K562 (cell line): ENCODE data around the gene JPH4. TPM values are rescaled to one million over a fixed set of nuclear protein-coding genes. Genes with fewer than 3 reads are reported as not detected.

Experiments
- ATAC-seq: fragments of 200-7000 bp; cut with Tn5 transposase; 3 replicates; pipeline ENCODE4 v1.9.1; 2020; ENCODE audit warnings: moderate library complexity
- BruUV-seq: library from RNA; stranded (reverse); fragments of 400-500 nt; replicated peaks from 2 replicates; lab custom pipeline; 2021; lab: Mats Ljungman, UMichigan
- CTCF ChIA-PET: fragments of 300-600 bp; formaldehyde crosslinking; extraction: SDS; loops from one replicate; lab custom pipeline; 2021; ENCODE audit warnings: low intra/inter-chr PET ratio; lab: Yijun Ruan, JAX
- POLR2A ChIA-PET: fragments of 300-600, 350-650 bp; sonication (Branson Sonifier 250); formaldehyde crosslinking; extraction: SDS; loops from one replicate; lab custom pipeline; 2021; ENCODE audit warnings: antibody characterized with exemption, inconsistent platforms; lab: Yijun Ruan, JAX
- DNase-seq, 4 experiments: peaks; one replicate each; pipeline versions ENCODE4 v3.0.0 to v3.0.0-alpha.2; 2011 to 2018; ENCODE audit warnings: low spot score in 3 of 4, mixed read lengths in 3 of 4; ENCODE audit errors: extremely low read depth in 1 of 4
- FAIRE-seq: peaks from 2 replicates; lab custom pipeline; 2011; peaks lifted over from hg19 to GRCh38; lab: Jason Lieb, UNC
- H2AFZ ChIP-seq: 2 replicates; pipeline ENCODE4 v1.6.0; 2011; ENCODE audit warnings: low read depth, low read length, control low read depth, inconsistent platforms
- H3K27ac ChIP-seq: fragments of 200-600 bp; 3 replicates; pipeline ENCODE4 v1.8.0; 2011; ENCODE audit warnings: low read depth, mild to moderate bottlenecking, control low read depth, inconsistent platforms, low read length, moderate library complexity, mixed read lengths; ENCODE audit errors: extremely low read depth
- H3K27me3 ChIP-seq, 2 experiments: fragments of 300-600 bp in 1 of 2; 2 replicates in 1 of 2; 3 replicates in 1 of 2; pipeline versions ENCODE4 v1.6.0 to v1.8.0; 2011; ENCODE audit warnings: inconsistent platforms in 2 of 2, low read length in 2 of 2, mild to moderate bottlenecking in 1 of 2, mixed read lengths in 1 of 2, moderate library complexity in 1 of 2; ENCODE audit not compliant: control insufficient read depth in 2 of 2, insufficient read depth in 2 of 2
- H3K36me3 ChIP-seq: fragments of 300-600 bp; 3 replicates; pipeline ENCODE4 v1.8.0; 2011; ENCODE audit warnings: mild to moderate bottlenecking, low read length, inconsistent platforms; ENCODE audit not compliant: control insufficient read depth, insufficient read depth
- H3K4me1 ChIP-seq, 2 experiments: fragments of 200-600 bp in 1 of 2; replicated peaks in 1 of 2; 2 replicates in 1 of 2; 3 replicates in 1 of 2; pipeline versions ENCODE4 v1.5.1 to v1.8.0; 2011; ENCODE audit warnings: inconsistent platforms in 2 of 2, low read length in 2 of 2, mild to moderate bottlenecking in 1 of 2, mixed read lengths in 1 of 2, moderate library complexity in 1 of 2; ENCODE audit not compliant: control insufficient read depth in 2 of 2, insufficient read depth in 2 of 2
- H3K4me2 ChIP-seq: 2 replicates; pipeline ENCODE4 v1.6.1; 2011; ENCODE audit warnings: low read length, control low read depth, inconsistent platforms, mixed read lengths; ENCODE audit not compliant: insufficient read depth
- H3K4me3 ChIP-seq: fragments of 200-600 bp; sonication (generic), shearing (Covaris generic); 2 replicates; pipeline ENCODE4 v1.5.1; 2016; ENCODE audit warnings: control low read depth, inconsistent platforms
- H3K79me2 ChIP-seq: fragments of 200-600 bp; 3 replicates; pipeline ENCODE4 v1.8.0; 2011; ENCODE audit warnings: low read length, inconsistent platforms; ENCODE audit not compliant: control insufficient read depth, insufficient read depth
- H3K9ac ChIP-seq, 2 experiments: 2 replicates each; pipeline versions ENCODE4 v1.6.0 to v1.6.1; 2011; ENCODE audit warnings: low read depth in 2 of 2, low read length in 2 of 2, control low read depth in 1 of 2, inconsistent platforms in 1 of 2, mild to moderate bottlenecking in 1 of 2, mixed read lengths in 1 of 2; ENCODE audit not compliant: insufficient read depth in 1 of 2
- H3K9me1 ChIP-seq: one replicate; pipeline ENCODE4 v1.6.0; 2011; ENCODE audit warnings: inconsistent platforms, mild to moderate bottlenecking, low read length, moderate library complexity; ENCODE audit not compliant: control insufficient read depth, insufficient read depth
- H3K9me3 ChIP-seq: replicated peaks from 2 replicates; pipeline ENCODE4 v1.5.1; 2011; ENCODE audit warnings: low read depth, low read length, inconsistent platforms; ENCODE audit not compliant: control insufficient read depth, insufficient read depth
- H4K20me1 ChIP-seq: replicated peaks from 2 replicates; pipeline ENCODE4 v1.6.1; 2011; ENCODE audit warnings: low read length, inconsistent platforms, mixed read lengths; ENCODE audit not compliant: control insufficient read depth, insufficient read depth
- ATF1 ChIP-seq, 2 experiments: fragments of 450-650 bp in 1 of 2; IDR thresholded peaks; 2 replicates each; pipeline ENCODE4 v1.6.1; 2016; ENCODE audit warnings: missing compliant biosample characterization in 1 of 2, missing genetic modification characterization in 1 of 2
- ATF7 ChIP-seq: fragments of 450-650 bp; IDR thresholded peaks from 2 replicates; pipeline ENCODE4 v1.7.1; 2014; ENCODE audit warnings: mild to moderate bottlenecking, moderate library complexity
- CHAMP1 ChIP-seq: fragments of 450-650 bp; IDR thresholded peaks from 2 replicates; pipeline ENCODE4 v1.6.1; 2016; ENCODE audit warnings: mild to moderate bottlenecking
- CREB3L1 ChIP-seq: fragments of 450-650 bp; IDR thresholded peaks from 2 replicates; pipeline ENCODE4 v1.6.1; 2014; ENCODE audit warnings: low read depth, mild to moderate bottlenecking, moderate library complexity, borderline replicate concordance
- E4F1 ChIP-seq: fragments of 250-450 bp; sonication (Bioruptor Pico); IDR thresholded peaks from 2 replicates; pipeline ENCODE4 v1.5.0; 2021; ENCODE audit warnings: mild to moderate bottlenecking, borderline replicate concordance
- ELK3 ChIP-seq: fragments of 450-650 bp; formaldehyde crosslinking; IDR thresholded peaks from 2 replicates; pipeline ENCODE4 v1.4.0; 2020; ENCODE audit warnings: mild to moderate bottlenecking
- IFI16 ChIP-seq: fragments of 250-450 bp; sonication (Bioruptor Pico); IDR thresholded peaks from 2 replicates; pipeline ENCODE4 v2.1.2; 2022; ENCODE audit warnings: mild to moderate bottlenecking, inconsistent platforms
- OTX1 ChIP-seq: fragments of 450-650 bp; formaldehyde crosslinking; IDR thresholded peaks from 2 replicates; pipeline ENCODE4 v1.4.0; 2022; ENCODE audit warnings: mild to moderate bottlenecking
- RBM22 ChIP-seq: fragments of 200-400 bp; formaldehyde crosslinking; IDR thresholded peaks from 2 replicates; pipeline ENCODE4 v1.6.1; 2018; ENCODE audit warnings: low read length, low read depth; ENCODE audit not compliant: poor library complexity, severe bottlenecking
- RFX1 ChIP-seq: fragments of 450-650 bp; IDR thresholded peaks from 2 replicates; pipeline ENCODE4 v1.6.1; 2016; ENCODE audit warnings: mild to moderate bottlenecking, moderate library complexity
- ZBTB17 ChIP-seq: fragments of 450-650 bp; formaldehyde crosslinking; IDR thresholded peaks from 2 replicates; pipeline ENCODE4 v1.4.0; 2020; ENCODE audit warnings: mild to moderate bottlenecking
- ZNF232 ChIP-seq: sonication (generic); formaldehyde crosslinking; IDR thresholded peaks from 2 replicates; pipeline ENCODE4 v1.8.0; 2022; ENCODE audit warnings: mild to moderate bottlenecking, missing genetic modification reagents
- WGBS: fragments of 100-300 bp; shearing (Covaris generic); methylation state at CpG from one replicate; pipeline ENCODE4 v1.1.6; 2016; ENCODE audit warnings: low coverage, mixed read lengths; ENCODE audit not compliant: insufficient coverage; ENCODE audit errors: missing lambda C conversion rate; 5-methylcytosine and 5-hydroxymethylcytosine counted together
- in situ Hi-C: fragments of 300-500 bp; cut with MboI; formaldehyde crosslinking; loops from 4 replicates; pipeline ENCODE4 v1.15.0; 2018; ENCODE audit warnings: inconsistent platforms, mixed read lengths
- intact Hi-C: fragments of 100-400 bp; cut with micrococcal nuclease; formaldehyde crosslinking; loops from 2 replicates; pipeline ENCODE4 v1.14.2; 2022
- polyA plus RNA-seq, 8 experiments: library from polyadenylated mRNA; depleted of rRNA in 4 of 8; stranded (reverse) in 5 of 8; unstranded in 3 of 8; fragments of >200 nt; fragmentation: Nextera tagmentation in 2 of 8; fragmentation: Illumina TruSeq in 1 of 8; extraction: Ambion mirVana in 2 of 8; extraction: Trizol in 1 of 8; gene quantifications; 2 replicates each; pipeline versions ENCODE4 v1.2.1 to v1.2.3, GENCODE V29; 2011 to 2014; ENCODE audit warnings: inconsistent platforms in 1 of 8, missing spikeins in 1 of 8
- total RNA-seq, 7 experiments: library from RNA; depleted of rRNA in 6 of 7; stranded (reverse); fragments of >200 nt in 6 of 7; fragmentation: Illumina TruSeq in 2 of 7; extraction: Trizol in 2 of 7; gene quantifications; 2 replicates each; pipeline versions ENCODE4 v1.2.1 to v1.2.3, GENCODE V29; 2011 to 2021; ENCODE audit warnings: low replicate concordance in 1 of 7

The JPH4 gene
- total and polyA plus RNA-seq, 9 of the 15 experiments (the other 6 are each of a cell fraction or from before 2014, with no cell fraction given), result 0.04 to 0.13 (median 0.06) TPM; not detected in 5

- TF ChIP-seq ATF1 (CRISPR knock-in tag; IDR thresholded peaks at IDR 0.05) (no peak), ATF1 (tag; IDR thresholded peaks at IDR 0.05) (peak; percentile 33), ATF7 (peak; percentile 37; the same call in 1 of the 2 replicates), ZNF232 (CRISPR knock-in tag) (no peak), RFX1 (peak; percentile 76), ELK3 (CRISPR knock-in tag) (no peak), ZBTB17 (CRISPR knock-in tag) (no peak)
Observed at GRCh38 chr14:23548351-23549318, 30.0 kb downstream of the JPH4 start (continued).

GRCh38 chr14:23547924-23548323 lies 30.7 kb downstream of the JPH4 start:
- intact Hi-C loops (no loop called here), in situ Hi-C loops (no loop called here)
- H3K27ac ChIP-seq, result no peak overlapping the region
- H3K36me3 ChIP-seq, result no peaks in the 10 kb centered on the region
- no peak overlapping the region for H3K9ac ChIP-seq
- peaks cover 0 to 9% of the 10 kb centered on the region in 2 experiments; a peak in 1 of 5 replicates for H3K27me3 ChIP-seq
- H4K20me1 ChIP-seq, result no peaks in the 10 kb centered on the region
- CTCF ChIA-PET, result interaction anchor here (0.5 to 1.0 kb wide), 2 partner anchors 406 to 479 kb away, joined by 3 read pairs; no protein-coding TSS in a partner anchor
- peaks cover 10 to 16% of the 10 kb centered on the region in 2 experiments; a peak in 4 of 5 replicates for H3K4me1 ChIP-seq
- no peaks in the 10 kb centered on the region for H3K79me2 ChIP-seq
- no peak for FAIRE-seq
- no TSS peak for BruUV-seq
- no peak overlapping the region for H3K4me2 ChIP-seq
- no peak overlapping the region for H2AFZ ChIP-seq
- no peaks in the 10 kb centered on the region for H3K9me1 ChIP-seq
- no peak for DNase-seq
- no peaks in the 10 kb centered on the region for H3K9me3 ChIP-seq
- 27% methylated on average over 2 of the region's 2 CpGs for WGBS
- no peak overlapping the region for H3K4me3 ChIP-seq
- no peak for ATAC-seq
- POLR2A ChIA-PET, result interaction anchor here (0.6 kb wide), 1 partner anchor 24 kb away, joined by 3 read pairs; no protein-coding TSS in a partner anchor
- TF ChIP-seq E4F1 (CRISPR knock-in tag) (no peak), CREB3L1 (no peak), CHAMP1 (no peak), IFI16 (CRISPR knock-in tag) (no peak), OTX1 (CRISPR knock-in tag) (no peak), RBM22 (no peak)
